Panc1 (cell line): Measurements from ENCODE around the gene SPECC1. TPM values are rescaled to one million over a fixed set of nuclear protein-coding genes. Genes with fewer than 3 reads are reported as not detected.

Experiments
- ATAC-seq: fragments of 200-7000 bp; cut with Tn5 transposase; 2 replicates; pipeline ENCODE4 v1.9.1; 2020; ENCODE audit warnings: mild to moderate bottlenecking, moderate library complexity
- BruUV-seq: library from RNA; stranded (reverse); fragments of 400-500 nt; replicated peaks from 2 replicates; lab custom pipeline; 2021; lab: Mats Ljungman, UMichigan
- CTCF ChIA-PET: fragments of 300-600 bp; sonication (Branson Sonifier 250); formaldehyde crosslinking; loops from one replicate; lab custom pipeline; 2022; ENCODE audit warnings: antibody characterized with exemption; lab: Charles Lee
- POLR2A ChIA-PET: fragments of 300-600 bp; sonication (Branson Sonifier 250); formaldehyde crosslinking; loops from one replicate; lab custom pipeline; 2022; ENCODE audit warnings: antibody characterized with exemption; lab: Charles Lee
- DNase-seq: peaks from one replicate; pipeline ENCODE4 v3.0.0-alpha.2; 2010; ENCODE audit warnings: low read depth, low spot score
- H3K27ac ChIP-seq: 2 replicates; pipeline ENCODE4 v1.5.1; 2011; ENCODE audit warnings: mild to moderate bottlenecking, low read length, inconsistent platforms
- H3K27me3 ChIP-seq: fragments of 200-500 bp; sonication (Bioruptor generic); 2 replicates; pipeline ENCODE4 v1.6.0; 2014; ENCODE audit warnings: low read length, inconsistent platforms; ENCODE audit not compliant: control insufficient read depth, insufficient read depth
- H3K36me3 ChIP-seq: fragments of 200-500 bp; sonication (Bioruptor generic); 2 replicates; pipeline ENCODE4 v1.5.1; 2014; ENCODE audit warnings: inconsistent platforms, mild to moderate bottlenecking, low read length, moderate library complexity; ENCODE audit not compliant: control insufficient read depth, insufficient read depth
- H3K4me1 ChIP-seq: 2 replicates; pipeline ENCODE4 v1.5.1; 2011; ENCODE audit warnings: inconsistent platforms, mild to moderate bottlenecking, low read length, moderate library complexity; ENCODE audit not compliant: control insufficient read depth, insufficient read depth
- H3K4me3 ChIP-seq, 2 experiments: 2 replicates each; pipeline ENCODE4 v1.5.1; 2011 to 2012; ENCODE audit warnings: low read depth in 2 of 2, low read length in 2 of 2, mild to moderate bottlenecking in 2 of 2, inconsistent platforms in 1 of 2, moderate library complexity in 1 of 2
- H3K9me3 ChIP-seq: fragments of 200-500 bp; sonication (Bioruptor generic); 2 replicates; pipeline ENCODE4 v1.5.1; 2014; ENCODE audit warnings: low read depth, mild to moderate bottlenecking, inconsistent platforms, low read length, moderate library complexity; ENCODE audit not compliant: control insufficient read depth, insufficient read depth
- POLR2AphosphoS5 ChIP-seq: IDR thresholded peaks from 2 replicates; pipeline ENCODE4 v1.6.1; 2012; ENCODE audit warnings: mild to moderate bottlenecking, low read depth, low read length, moderate library complexity
- SIN3A ChIP-seq: IDR thresholded peaks from 2 replicates; pipeline ENCODE4 v1.6.1; 2012; ENCODE audit warnings: low read depth, mild to moderate bottlenecking, low read length, moderate library complexity, borderline replicate concordance; ENCODE audit not compliant: insufficient read depth
- TCF7L2 ChIP-seq: IDR thresholded peaks from 2 replicates; pipeline ENCODE4 v1.6.1; 2011; ENCODE audit warnings: mild to moderate bottlenecking, low read depth, low read length, inconsistent platforms
- in situ Hi-C: cut with HindIII; loops from 2 replicates; pipeline ENCODE4 v1.10.0; 2016; ENCODE audit warnings: low sequenced_read_pairs, low pct_unique_long_range_greater_than_20kb
- intact Hi-C: fragments of 100-400 bp; cut with micrococcal nuclease; formaldehyde crosslinking; loops from one replicate; pipeline ENCODE4 v1.10.0; 2022; ENCODE audit not compliant: unreplicated experiment
- total RNA-seq: library from RNA; stranded (reverse); gene quantifications from one replicate; pipeline ENCODE4 v1.2.1, GENCODE V29; 2021; ENCODE audit not compliant: unreplicated experiment
- TF ChIP-seq, protein P1 (sequence below): fragments of 450-650 bp; IDR thresholded peaks from 2 replicates; pipeline ENCODE4 v1.5.1; 2017; ENCODE audit warnings: mild to moderate bottlenecking
- TF ChIP-seq, protein P2 (sequence below), 2 experiments: IDR thresholded peaks; 2 replicates each; pipeline ENCODE4 v1.6.1; 2011 to 2012; ENCODE audit warnings: low read depth in 2 of 2, control low read depth in 1 of 2, low read length in 1 of 2, mild to moderate bottlenecking in 1 of 2, moderate library complexity in 1 of 2; ENCODE audit not compliant: insufficient read depth in 1 of 2

SPECC1 gene
- total RNA-seq, 1 experiment from 2014 or later: 80.8 TPM

DNA sequence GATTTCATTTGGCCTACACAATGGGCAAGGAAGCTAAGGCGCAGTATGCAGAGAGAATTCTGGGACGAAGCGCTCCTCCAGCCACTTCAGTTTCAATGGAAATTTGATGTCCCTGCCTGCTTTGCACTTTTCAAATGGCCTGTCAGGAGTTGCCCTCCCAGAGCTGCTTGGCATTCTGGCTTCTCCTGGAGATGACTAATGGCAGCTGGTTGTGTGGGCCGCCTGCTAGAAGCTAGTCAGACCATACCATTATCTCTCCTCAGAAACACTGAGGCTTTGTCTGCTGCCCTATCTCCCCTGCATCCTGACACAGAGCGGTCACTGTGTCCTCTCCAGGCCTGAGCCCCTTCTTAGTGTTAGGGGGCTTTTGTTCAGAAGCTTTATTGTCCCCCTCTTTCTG, 180.1 kb downstream of the SPECC1 start:
- Histone ChIP-seq H3K27me3 (no peaks in the 10 kb centered on the region), H3K9me3 (no peaks in the 10 kb centered on the region), H3K4me3 (no peak overlapping the region), H3K36me3 (no peaks in the 10 kb centered on the region), H3K4me1 (peaks cover 25% of the 10 kb centered on the region), H3K27ac (no peak overlapping the region)
- ChIA-PET CTCF (interaction anchor here (0.5 kb wide), 1 partner anchor 203 kb away, joined by 8 read pairs; no protein-coding TSS in a partner anchor), POLR2A (no interaction called here)
- intact Hi-C loops: no loop called here
- BruUV-seq: no TSS peak
- in situ Hi-C loops: no loop called here
- DNase-seq: no peak
- peak; percentile 66; the same call in 1 of the 2 replicates for ATAC-seq
- TF ChIP-seq, protein P1, sequence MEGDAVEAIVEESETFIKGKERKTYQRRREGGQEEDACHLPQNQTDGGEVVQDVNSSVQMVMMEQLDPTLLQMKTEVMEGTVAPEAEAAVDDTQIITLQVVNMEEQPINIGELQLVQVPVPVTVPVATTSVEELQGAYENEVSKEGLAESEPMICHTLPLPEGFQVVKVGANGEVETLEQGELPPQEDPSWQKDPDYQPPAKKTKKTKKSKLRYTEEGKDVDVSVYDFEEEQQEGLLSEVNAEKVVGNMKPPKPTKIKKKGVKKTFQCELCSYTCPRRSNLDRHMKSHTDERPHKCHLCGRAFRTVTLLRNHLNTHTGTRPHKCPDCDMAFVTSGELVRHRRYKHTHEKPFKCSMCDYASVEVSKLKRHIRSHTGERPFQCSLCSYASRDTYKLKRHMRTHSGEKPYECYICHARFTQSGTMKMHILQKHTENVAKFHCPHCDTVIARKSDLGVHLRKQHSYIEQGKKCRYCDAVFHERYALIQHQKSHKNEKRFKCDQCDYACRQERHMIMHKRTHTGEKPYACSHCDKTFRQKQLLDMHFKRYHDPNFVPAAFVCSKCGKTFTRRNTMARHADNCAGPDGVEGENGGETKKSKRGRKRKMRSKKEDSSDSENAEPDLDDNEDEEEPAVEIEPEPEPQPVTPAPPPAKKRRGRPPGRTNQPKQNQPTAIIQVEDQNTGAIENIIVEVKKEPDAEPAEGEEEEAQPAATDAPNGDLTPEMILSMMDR: no peak

DNA sequence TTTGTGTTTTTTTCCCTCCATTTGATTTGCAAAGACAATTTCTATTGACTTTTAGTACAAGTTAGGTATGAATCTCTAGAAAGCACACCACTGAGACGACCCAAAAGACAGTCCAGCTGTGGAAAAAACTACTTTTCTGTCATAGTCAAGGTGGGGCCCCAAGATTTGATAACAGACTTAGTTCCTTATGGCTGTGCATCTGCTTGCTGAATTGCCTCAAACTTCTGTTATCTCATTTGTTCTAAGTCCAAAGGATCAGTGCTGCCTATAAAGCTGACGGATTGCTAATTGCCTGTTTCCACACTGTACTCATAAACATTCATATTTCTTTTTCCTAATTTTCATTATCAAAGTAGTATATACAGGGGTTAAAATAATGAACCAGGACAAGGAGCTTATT, 180.8 kb downstream of the SPECC1 start:
- Histone ChIP-seq H3K4me1 (peaks cover 25% of the 10 kb centered on the region), H3K9me3 (no peaks in the 10 kb centered on the region), H3K27ac (no peak overlapping the region), H3K4me3 (no peak overlapping the region), H3K36me3 (no peaks in the 10 kb centered on the region), H3K27me3 (no peaks in the 10 kb centered on the region)
- intact Hi-C loops: no loop called here
- no peak for ATAC-seq
- no peak for DNase-seq
- in situ Hi-C loops: no loop called here
- POLR2A ChIA-PET: no interaction called here
- TF ChIP-seq SIN3A: no peak
- TF ChIP-seq TCF7L2: no peak
- TF ChIP-seq, protein P1: no peak
- no peak for TF ChIP-seq POLR2AphosphoS5
- TF ChIP-seq, protein P2, sequence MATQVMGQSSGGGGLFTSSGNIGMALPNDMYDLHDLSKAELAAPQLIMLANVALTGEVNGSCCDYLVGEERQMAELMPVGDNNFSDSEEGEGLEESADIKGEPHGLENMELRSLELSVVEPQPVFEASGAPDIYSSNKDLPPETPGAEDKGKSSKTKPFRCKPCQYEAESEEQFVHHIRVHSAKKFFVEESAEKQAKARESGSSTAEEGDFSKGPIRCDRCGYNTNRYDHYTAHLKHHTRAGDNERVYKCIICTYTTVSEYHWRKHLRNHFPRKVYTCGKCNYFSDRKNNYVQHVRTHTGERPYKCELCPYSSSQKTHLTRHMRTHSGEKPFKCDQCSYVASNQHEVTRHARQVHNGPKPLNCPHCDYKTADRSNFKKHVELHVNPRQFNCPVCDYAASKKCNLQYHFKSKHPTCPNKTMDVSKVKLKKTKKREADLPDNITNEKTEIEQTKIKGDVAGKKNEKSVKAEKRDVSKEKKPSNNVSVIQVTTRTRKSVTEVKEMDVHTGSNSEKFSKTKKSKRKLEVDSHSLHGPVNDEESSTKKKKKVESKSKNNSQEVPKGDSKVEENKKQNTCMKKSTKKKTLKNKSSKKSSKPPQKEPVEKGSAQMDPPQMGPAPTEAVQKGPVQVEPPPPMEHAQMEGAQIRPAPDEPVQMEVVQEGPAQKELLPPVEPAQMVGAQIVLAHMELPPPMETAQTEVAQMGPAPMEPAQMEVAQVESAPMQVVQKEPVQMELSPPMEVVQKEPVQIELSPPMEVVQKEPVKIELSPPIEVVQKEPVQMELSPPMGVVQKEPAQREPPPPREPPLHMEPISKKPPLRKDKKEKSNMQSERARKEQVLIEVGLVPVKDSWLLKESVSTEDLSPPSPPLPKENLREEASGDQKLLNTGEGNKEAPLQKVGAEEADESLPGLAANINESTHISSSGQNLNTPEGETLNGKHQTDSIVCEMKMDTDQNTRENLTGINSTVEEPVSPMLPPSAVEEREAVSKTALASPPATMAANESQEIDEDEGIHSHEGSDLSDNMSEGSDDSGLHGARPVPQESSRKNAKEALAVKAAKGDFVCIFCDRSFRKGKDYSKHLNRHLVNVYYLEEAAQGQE (IDR thresholded peaks at IDR 0.05; ENCODE audit: insufficient read depth in 1 of 2, low read depth in 2 of 2, low read length in 1 of 2): no peak
- CTCF ChIA-PET: interaction anchor here (0.6 kb wide), 1 partner anchor 10 kb away, joined by 3 read pairs; no protein-coding TSS in a partner anchor
- BruUV-seq: no TSS peak
